Choroid plexus epithelial cell (primary cell): ENCODE results near the gene L2HGDH.

Experiments used
- DNase-seq: peaks from one replicate; pipeline ENCODE4 v3.0.0-alpha.2; 2010; ENCODE audit warnings: low read depth
- H3K4me3 ChIP-seq: 2 replicates; pipeline ENCODE4 v1.5.1; 2011; ENCODE audit warnings: low read depth, mild to moderate bottlenecking, control low read depth, low read length, moderate library complexity
- TF ChIP-seq, protein P1 (sequence below): conservative IDR thresholded peaks from 2 replicates; pipeline ENCODE4 v1.5.1; 2011; ENCODE audit warnings: low read depth, mild to moderate bottlenecking, control low read depth, inconsistent platforms, low read length, moderate library complexity

The L2HGDH gene

DNA sequence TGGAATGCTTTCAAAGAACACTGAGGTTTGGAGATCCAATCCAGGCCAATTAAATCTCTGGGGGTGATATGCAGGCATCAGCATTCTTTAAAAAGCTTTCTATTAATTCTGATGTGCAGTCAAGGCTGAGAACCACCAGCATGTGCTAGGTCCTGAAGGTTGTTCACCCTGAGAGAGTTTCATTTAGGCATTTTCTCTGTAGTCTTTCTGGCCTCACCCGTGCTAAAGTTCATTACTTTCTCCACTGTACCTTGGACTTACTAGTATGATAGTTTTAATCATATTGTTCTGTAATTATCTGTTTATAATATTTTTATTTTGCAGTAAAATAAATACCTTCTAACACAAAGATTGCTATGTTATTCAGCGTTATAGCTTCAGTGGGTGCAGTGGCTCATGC, 113.5 kb downstream of the L2HGDH start:
- DNase-seq = no peak
- TF ChIP-seq, protein P1, sequence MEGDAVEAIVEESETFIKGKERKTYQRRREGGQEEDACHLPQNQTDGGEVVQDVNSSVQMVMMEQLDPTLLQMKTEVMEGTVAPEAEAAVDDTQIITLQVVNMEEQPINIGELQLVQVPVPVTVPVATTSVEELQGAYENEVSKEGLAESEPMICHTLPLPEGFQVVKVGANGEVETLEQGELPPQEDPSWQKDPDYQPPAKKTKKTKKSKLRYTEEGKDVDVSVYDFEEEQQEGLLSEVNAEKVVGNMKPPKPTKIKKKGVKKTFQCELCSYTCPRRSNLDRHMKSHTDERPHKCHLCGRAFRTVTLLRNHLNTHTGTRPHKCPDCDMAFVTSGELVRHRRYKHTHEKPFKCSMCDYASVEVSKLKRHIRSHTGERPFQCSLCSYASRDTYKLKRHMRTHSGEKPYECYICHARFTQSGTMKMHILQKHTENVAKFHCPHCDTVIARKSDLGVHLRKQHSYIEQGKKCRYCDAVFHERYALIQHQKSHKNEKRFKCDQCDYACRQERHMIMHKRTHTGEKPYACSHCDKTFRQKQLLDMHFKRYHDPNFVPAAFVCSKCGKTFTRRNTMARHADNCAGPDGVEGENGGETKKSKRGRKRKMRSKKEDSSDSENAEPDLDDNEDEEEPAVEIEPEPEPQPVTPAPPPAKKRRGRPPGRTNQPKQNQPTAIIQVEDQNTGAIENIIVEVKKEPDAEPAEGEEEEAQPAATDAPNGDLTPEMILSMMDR = no peak
- no peak overlapping the region for H3K4me3 ChIP-seq

DNA sequence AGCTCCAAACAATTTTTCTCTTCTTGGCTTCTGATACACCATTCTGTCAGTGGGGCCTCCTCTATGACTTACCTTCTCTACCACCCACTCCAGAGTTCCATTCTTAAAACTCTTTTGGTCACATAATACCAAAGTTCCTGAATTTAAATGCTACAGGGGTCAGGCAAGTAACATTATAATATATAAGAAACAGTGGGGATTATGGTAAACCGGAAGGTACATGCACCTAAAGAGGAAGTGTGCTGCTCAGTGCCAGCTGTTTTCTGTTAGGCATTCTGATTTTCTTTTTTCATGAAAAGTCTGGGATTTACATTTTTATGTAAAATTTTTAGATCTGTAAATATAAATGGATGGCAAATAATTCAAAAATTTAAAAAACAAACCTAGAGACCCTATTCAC, 120.5 kb downstream of the L2HGDH start:
- TF ChIP-seq, protein P1 = no peak
- no peak for DNase-seq
- H3K4me3 ChIP-seq = no peak overlapping the region
